ENCODE measurements around the gene HIPK2.
A peak's percentile ranks its signal among the peaks of the same experiment; 100 is the strongest.
"Not testable (repeated sequence)": the region's sequence is repeated elsewhere in the genome, so short reads cannot be mapped to it uniquely, and the experiment has no call there.

HIPK2 gene

DNA sequence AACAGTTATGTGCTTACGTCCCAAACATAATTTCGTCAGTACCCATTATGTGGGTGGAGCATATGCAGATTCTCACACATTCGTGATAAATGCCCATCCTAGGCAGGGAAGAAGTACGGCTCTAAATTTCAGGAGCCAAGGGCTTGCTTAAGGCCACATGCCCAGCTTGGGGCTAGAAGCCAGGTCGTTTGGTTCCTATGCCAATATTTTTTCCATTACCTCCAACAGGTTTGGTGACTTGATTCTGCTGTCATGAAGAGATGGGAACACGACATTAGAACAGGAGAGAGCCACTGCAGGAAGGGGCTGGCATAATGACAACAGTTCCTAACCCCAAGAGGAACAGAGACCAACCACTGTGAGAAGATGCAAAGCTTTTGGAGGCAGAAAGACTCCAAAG is 85.1 kb downstream of the HIPK2 start:
- DNase-seq, result no peak

DNA sequence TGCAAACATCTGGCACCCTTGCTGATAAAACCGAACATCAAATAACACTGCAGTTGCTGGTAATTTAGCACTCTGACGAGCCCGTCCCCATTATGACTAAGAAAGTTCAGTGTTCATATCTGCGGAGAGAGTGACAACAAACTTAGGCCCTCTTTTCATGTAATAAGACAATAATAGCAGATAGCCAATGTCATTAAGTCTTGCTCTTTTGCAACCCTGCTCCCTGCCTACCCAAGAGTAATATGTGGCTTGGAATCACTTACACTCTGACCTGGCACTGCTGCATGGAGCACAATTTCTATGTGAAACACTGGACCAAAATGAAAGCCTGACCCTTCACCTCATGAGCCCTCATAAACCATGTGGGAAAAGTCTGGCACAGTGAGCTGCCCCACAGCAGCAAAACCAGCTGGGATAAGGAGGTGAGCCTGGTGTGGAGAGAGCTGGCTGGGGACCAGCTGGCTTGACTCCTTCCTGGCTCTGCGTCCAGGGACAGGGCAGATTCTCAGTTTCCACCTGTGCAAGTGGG is 86.5 kb downstream of the HIPK2 start:
- DNase-seq, result no peak

DNA sequence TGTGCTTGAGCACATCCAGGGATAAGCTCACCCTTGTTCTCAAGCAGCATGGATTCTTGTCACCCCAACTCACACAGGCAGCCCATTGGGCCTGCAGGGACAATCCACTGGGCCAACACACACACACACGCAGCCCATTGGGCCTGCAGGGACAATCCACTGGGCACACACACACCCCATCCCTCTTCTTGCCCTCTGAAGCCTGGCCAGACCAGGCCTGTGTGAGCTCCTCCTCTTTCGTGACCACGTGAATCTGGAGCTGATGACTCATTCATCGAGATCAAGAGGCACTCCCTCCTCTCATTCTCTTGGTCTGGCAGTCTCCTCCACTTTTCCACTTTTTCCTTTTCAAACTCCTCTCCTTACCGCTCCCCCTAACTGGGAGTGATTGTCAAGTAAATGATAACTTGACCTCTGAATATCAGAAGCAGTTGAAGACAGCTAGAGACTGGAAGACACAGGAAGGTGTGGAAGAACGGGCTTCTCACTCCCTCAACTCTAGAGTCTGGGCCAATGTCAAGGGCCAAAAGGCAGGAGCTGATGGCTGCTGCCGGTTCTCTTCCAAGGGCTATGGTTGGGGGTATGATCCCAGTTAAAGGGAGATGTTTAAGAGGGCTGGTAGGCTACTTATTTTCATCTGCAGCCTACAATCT is 89.7 kb downstream of the HIPK2 start:
- DNase-seq, result no peak

DNA sequence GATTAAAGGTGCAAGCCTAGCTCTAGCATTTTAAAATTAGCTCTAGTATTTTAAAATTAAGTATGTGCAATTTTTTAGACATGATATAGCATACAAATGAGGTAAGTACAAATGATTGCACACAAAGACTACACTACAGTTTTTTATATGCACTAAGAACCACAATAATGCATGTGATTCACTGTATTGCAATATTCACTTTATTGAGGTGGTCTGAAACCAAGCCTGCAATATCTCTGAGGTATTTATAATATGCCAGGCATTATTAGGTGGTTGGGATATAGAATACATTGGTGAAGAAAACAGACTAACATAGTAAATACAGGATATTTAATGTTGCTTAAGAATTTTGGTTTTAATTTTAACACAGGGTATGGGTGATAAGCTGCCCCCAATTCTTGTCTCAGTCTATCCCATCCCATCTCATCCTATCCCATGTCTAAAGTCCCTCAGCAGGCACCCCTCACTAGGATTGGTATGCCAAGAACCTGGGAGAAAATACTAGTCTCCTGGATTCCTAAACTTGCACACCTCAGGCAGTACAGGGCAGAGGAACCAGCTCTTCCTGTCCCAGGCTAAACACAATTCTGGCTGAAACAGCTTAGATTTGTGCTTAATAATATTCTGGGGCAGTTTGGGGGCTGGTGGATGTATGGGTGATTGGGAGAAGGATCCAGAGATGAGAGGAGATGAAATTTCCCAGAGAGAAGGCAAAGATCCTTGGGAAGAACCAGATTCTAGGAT is 90.4 kb downstream of the HIPK2 start:
- no peak for DNase-seq

DNA sequence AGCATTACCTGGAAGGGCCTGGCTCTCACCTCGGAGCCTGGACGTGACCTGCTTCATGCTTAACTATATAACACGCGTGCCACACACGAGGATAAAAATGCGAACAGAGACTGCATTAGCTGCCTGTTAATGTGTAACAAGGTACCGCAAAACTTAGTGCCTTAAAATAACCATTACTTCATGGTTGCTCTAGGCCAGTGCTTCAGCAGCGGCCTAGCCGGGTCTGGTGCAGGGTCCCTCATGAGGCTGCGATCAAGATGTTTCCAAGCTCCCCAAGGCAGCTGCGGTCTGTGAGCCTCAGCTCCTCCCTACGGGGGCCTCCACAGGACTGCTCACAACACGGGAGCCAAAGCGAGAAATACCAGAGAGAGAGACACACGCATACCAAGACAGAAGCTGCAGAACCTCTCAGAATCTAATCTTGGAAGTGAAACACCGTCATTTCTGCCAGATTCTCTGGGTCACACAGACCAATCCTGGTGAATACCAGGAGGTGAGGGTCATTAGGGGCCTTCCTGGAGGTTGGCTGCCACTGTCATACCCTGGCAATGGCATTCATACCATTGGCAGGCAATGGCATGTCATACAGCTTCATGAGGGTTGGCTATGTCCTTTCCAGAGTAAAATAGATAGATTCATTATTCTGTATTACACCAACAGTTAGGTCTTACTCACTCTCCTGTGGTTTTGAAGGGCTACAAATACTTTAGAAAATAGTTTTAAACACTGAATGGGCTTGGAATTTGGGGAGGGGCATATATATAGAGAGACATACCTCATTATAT is 94.5 kb downstream of the HIPK2 start:
- no peak for DNase-seq

DNA sequence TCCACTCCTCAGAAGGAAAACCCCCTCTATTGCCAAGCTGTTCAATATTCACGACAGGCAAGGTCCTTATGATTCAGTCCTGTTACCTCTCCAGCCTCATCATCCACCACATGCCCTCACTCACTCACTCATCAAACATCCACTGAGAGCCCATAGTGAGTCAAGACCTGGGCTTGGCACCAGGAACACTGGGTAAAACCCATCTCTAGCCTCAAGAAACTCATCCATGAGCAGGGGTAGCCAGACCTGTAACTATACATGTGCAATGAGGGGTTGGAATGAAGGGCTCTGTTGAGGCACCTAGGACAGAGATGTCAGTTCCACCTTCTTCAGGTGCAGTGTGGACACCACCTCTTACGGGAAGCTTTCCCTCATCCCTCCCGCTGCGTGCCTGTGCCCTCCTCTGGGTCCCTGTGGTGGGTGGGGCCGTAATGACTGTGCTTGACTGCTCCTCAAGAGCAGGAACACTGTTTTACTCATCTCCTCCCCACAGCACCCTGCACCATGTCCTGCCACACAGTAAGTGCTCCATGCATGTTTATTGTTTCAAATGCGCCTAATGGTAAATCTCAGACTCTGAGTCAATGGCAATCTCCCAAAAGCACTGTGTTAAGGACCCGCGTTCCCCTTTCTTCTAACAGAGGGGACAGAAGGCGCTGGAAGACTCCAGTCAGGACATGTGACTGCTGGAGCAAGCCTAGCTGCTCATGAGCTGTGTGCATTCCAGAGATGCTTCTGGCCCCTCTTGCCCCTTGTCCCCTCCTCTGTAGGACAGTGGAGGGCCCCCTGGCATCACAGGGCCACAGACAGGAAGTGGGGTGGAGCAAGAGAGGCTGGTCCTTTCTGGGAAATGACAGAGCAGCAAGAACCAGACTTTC is 95.4 kb downstream of the HIPK2 start:
- DNase-seq, result no peak

DNA sequence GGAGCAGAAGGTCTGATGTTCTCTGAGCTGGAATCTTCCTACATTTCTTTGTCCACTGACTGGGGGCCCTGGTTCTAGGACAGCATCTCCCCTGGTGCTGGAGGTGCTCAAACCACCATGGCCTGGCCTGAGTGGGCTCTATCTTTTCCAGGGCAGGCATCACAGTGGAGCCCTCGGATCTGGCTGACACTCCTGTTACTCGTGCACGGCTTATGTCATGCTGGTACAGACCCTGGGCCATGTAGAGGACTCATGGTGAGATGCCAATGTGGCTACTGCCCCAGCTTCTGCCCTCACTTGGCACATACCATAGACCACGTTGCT is 96.0 kb downstream of the HIPK2 start:
- DNase-seq, result no peak

DNA sequence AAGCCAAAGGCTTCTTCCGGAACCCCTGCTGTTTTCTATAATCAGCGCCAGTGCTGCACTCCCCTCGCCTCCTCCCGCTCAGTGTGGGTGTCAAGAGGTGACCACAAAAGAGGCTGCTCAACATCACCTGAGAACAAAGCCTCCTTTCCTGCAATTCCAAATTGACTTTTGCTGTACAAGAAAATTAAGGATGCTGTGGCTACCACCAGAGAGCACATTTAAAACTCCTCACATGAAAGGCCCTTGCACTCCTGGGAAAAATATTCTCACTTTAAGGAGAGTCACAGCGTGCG is 96.4 kb downstream of the HIPK2 start:
- no peak for DNase-seq

DNA sequence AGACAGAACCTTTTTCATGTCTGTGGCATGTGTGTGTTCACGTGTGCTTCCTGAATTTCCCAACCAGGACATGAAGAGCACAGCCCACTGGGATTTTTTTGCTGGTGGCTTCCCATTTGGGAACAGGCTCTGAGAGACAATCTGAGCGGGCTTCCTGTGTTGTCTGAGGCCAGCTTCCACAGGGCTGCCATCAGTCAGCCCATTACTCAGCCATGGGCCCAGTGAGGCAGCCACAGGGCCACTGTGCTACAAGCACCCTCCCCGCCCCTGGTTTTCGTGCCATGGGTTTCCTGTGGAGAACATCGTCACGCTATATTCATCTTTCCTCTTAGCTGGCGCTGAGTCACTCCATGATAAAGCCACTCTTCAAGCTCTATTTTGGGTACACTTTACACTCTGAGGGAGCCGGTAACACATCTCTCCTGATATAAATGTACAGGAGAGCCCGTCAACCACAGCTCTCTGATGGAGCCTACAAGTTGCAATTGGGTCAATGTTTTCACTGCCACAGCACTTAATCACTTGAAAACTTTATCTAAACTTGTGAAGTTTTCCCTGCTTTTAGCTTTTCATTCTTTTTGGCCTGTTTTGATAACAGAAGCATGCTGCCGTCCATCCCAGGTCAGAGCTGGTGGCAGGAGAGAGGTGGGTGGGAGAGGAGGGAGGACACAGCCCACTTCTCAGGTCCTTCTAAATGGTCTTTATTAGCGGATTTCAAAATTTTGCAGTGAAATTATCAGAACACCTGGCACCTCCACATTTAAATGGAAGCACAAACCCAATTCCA is 96.9 kb downstream of the HIPK2 start:
- DNase-seq, result peak; percentile 12

DNA sequence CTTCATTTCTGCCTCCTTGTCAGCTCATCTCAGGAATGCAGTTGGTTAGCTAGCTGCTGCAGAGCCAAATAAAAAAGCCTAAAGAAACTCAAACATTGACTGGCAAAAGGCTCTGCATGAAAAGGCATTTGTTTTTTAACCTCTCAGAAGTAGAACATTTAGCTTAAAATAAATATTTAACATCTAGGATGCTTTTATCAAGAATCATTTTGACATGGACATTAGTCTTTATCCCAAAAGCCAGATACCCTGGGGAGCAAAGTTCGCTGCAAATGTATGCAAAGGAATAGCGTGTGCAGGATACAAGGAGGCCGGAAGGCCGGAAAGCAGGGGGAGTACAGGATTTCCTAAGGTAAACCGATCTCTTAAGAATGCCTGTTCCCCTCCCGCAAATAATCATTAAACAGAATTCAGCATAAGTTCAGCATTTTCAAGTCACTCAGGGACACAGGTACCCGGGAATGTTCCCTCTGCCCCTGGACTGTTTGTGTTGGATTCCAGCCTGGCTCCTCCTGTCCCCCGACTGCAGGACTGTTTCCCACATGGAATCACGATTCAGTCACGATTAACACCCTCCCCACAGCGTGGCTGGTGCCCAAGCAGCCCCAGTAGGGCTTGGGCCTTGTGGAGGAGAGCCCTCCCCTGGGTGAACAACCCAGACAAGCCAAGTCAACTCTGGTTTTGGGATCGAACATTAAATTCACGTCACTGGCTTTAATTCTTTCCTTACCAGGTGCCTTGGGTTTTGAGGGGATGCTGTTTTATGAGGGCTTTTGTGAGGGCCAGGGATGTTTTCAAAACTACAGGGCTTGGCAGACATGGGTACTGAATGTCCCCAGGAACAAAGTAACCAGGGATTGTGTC is 97.8 kb downstream of the HIPK2 start:
- no peak for DNase-seq

DNA sequence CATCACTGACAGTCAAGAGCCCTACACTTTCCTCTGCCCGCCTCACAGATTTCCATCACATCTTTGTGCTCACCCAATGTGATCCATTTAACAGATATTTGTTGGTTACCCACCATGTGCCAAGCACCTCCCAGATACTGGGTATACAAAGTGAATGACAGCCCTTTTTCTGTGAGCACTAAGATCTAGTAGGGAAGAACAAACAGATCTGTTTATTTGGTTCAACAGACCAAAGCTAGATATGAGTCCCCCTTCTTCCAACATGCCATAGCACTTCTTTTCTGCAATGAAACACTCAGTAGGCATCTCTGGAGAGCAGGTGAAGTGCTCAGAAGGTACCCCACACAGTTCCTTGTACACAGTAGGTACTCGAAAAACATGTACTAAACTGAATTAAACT is 101.4 kb downstream of the HIPK2 start:
- DNase-seq, result no peak

DNA sequence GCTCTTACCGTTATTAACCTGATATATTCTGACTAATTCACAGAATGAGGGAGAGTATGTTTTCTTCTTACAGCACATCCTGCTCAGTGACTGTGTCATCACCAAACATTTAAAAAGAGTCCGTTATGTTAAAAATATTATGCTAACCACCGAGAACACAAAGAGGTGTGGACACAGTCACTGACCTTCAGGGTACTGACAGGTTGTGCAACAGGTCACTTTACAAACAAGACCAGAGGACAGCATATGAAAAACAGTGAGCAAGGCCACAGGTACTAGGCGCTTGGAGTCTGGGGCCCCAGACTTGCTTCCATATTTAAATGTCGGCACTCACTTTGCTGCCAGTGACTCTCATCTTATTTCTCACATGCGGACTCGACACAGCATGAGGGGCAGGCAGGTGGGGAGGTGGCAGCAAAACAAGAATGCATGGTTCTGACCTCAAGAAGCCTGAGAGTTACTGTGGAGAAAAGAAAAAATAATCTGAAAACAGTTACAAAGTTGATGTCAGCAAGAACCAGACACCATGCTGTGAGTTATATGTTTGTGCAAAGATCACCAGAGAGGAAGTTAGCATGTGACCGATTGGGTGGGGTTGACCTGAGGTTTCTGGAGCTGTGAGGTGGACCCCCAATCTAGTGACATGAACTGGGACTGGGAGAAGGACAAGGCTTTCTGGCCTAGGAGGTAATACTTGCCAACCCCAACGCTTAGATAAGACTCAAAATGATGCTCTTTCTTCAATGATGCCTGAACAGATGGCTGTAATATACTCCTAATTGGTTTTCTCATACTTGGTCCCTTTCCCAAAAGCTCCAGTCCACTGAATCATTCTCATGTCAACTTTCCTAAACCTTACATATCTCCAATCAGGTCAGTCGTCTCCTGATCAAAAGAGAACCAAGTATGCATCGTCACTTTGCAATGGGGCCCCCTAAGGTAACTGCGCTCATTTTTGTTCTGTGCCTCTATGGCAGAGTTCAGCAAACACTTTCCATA is 102.4 kb downstream of the HIPK2 start:
- DNase-seq, result no peak

DNA sequence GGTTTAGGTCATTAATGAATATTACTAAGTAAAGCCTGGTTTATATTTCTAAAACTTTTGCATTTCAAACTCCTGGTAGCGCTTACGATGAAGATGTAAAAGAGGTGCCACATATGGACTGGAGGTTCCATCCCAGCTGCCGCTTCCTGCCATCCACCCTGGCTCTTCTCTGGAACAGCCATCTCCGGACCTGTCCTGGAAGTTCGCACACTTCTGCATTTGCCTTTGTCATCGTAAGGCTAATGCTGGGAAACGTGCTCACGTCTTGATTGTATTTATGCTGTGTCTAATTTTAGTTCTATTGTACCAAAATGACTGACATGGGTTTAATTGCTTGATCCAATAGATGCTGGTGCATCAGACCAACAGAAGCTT is 103.1 kb downstream of the HIPK2 start:
- no peak for DNase-seq

DNA sequence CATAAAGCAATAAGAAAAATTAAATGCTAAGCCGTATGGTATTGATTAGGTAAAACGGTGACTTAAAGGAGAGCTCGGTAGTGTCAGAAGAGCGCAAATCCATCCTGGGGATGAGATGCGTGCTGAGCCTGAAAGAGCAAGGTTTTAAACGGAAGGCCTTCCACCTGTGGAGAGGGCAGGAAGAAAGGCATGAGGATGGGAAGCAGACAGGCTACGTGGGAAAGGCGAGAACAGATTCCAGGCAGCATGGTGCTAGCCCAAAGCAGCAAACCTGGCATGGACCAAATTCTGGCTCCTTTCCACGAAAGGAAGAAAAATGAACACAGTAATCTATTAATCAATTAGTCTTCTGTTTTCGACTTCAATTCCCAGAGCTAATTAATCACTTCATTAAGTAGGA is 103.5 kb downstream of the HIPK2 start:
- no peak for DNase-seq

DNA sequence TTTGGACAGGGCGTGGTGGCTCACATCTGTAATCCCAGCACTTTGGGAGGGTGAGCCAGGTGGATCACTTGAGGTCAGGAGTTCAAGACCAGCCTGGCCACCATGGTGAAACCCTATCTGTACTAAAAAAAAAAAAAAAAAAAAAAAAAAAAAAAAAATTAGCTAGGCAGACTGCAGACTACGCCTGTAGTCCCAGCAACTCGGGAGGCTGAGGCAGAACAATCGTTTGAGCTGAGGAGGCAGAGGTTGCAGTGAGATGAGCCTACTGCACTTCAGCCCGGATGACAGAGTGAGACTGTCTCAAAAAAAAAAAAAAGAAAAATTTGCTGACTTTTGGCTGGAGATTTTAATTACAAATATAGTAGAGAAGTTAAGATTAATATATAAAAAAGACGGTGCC is 104.0 kb downstream of the HIPK2 start:
- DNase-seq, result no peak

DNA sequence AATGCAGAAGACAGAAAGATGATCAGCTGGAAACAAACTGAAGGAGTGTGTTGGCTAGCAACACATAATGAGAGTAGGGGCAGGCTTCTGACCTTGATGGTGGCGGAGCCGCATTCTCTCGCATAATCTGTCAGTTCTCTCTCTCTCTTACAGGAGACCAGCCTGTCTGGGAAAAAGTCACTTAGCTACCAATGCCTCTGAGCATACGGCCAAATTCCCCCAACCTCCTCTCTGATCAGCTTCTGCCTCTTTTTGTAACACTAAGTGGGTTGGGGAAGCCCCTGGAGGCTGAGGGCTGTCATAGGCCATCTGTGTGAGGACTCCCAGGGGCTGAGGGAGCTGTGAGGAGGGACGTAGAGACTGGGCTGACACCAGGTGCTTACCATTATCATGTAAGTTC is 104.6 kb downstream of the HIPK2 start:
- DNase-seq, result no peak

DNA sequence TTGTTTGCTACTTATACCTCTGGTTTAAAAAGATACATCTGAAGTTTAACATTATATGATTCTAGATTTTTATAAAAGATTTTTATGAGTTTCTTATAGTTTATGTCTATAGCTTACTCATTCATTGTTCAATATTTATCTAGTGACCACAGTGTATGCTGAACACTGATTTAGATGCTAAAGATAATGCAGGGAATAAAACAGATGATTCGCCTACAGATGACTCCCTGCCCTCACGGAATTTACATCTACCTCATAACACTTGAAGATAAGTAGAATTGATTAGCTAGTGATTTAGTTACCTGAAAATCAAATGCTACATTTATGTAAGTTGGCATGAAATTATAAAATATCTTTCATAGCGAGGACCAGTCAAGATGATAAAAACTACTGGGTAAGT is 105.8 kb downstream of the HIPK2 start:
- DNase-seq, result no peak

DNA sequence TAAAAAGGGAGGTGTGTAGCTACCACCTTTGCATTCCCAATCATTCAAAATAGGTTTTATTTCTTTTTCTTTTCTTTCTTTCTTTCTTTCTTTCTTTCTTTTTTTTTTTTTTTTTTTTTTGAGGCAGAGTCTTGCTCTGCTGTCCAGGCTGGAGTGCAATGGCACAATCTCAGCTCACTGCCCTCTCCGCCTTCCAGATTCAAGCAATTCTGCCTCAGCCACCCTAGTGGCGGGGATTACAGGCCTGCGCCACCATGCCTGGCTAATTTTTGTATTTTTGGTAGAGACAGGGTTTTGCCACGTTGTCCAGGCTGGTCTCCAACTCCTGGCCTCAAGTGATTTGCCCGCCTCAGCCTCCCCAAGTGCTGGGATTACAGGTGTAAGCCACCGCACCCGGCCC is 107.1 kb downstream of the HIPK2 start:
- DNase-seq, result not testable (repeated sequence)

DNA sequence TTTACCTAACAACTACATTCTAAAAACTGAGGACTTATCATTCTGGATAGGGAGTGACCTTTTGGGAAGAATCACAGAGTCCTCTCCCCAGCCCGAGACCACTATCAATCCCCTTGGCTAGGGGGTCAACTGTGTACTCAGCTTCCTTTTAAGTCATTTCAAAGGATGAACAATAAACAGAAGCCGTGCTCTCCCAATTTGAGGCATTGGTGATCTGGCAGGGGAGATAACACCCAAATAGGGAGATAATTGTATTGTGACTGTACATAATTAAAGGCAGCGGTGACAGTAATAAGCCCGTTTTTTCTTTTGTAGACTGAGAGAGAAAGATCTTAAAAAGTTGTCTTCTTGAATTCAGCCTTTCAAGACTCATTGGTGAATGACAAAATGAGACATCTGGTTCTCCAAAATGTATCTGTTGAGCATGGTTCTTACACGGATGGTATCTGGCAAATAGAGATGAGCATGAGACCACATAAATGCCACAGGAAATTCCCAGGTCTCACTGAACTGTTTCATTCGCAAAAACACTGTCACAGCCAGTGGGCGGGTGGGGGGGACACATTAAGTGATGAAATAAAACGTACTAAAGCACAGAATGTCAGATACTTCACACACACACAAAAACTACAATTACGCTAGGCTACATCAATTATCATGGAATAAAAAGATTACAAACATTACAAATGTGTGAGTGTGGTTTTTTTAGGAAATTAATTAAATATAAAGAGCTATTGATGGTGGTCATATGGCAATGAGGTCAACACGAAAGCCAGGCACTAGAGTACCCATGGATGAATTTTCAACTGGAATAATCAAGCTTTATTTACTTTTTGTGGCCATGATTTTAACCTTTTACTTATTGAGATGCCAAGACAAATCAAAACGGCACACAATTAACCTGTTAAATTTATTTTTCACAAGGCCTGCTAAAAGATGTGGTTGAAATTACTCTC is 108.4 kb downstream of the HIPK2 start:
- no peak for DNase-seq
